Gastrocnemius medialis (tissue), 4 donors: ENCODE results near the gene GARS1. TPM values are rescaled to one million over a fixed set of nuclear protein-coding genes. Genes with fewer than 3 reads are reported as not detected.
A peak's percentile ranks its signal among the peaks of the same experiment; 100 is the strongest.

Source experiments
- ATAC-seq, 2 donors: fragments of 150-250 bp; one replicate each; pipeline ENCODE4 v1.9.1; 2016
- DNase-seq, 2 donors: peaks; one replicate each; pipeline ENCODE4 v3.0.0-alpha.2; 2019
- H3K27ac ChIP-seq, 4 donors: fragments of 200-600 bp; sonication (generic); 1 replicate in 1 of 4; 2 replicates in 3 of 4; pipeline ENCODE4 v1.5.1; 2016 to 2018; ENCODE audit warnings: mild to moderate bottlenecking in 2 of 4, moderate library complexity in 1 of 4
- H3K27me3 ChIP-seq, 3 donors: fragments of 200-600 bp; sonication (generic) in 2 of 3; 1 replicate in 1 of 3; 2 replicates in 2 of 3; pipeline versions ENCODE4 v1.5.1 to v1.6.0; 2016 to 2019; ENCODE audit warnings: mild to moderate bottlenecking in 1 of 3, moderate library complexity in 1 of 3
- H3K36me3 ChIP-seq, 2 donors: fragments of 200-600 bp; sonication (generic) in 1 of 2; one replicate each; pipeline ENCODE4 v1.5.1; 2017 to 2018
- H3K4me1 ChIP-seq, 2 donors: fragments of 200-600 bp; sonication (generic) in 1 of 2; one replicate each; pipeline ENCODE4 v1.5.1; 2016 to 2017; ENCODE audit warnings: mild to moderate bottlenecking in 2 of 2
- H3K4me3 ChIP-seq, 4 donors: fragments of 200-600 bp; sonication (generic) in 3 of 4; 1 replicate in 1 of 4; 2 replicates in 3 of 4; pipeline ENCODE4 v1.5.1; 2016 to 2019; ENCODE audit warnings: mild to moderate bottlenecking in 2 of 4
- H3K9me3 ChIP-seq, 3 donors: fragments of 200-600 bp; sonication (generic) in 2 of 3; 1 replicate in 1 of 3; 2 replicates in 2 of 3; pipeline ENCODE4 v1.5.1; 2016 to 2019
- CTCF ChIP-seq, 5 experiments: fragments of 450-650 bp in 3 of 5; fragments of 200-600 bp in 2 of 5; sonication (generic) in 2 of 5; IDR thresholded peaks in 4 of 5; conservative IDR thresholded peaks in 1 of 5; 1 replicate in 4 of 5; 2 replicates in 1 of 5; pipeline ENCODE4 v1.5.1; 2016 to 2019; ENCODE audit warnings: antibody characterized with exemption in 5 of 5, mild to moderate bottlenecking in 3 of 5, moderate library complexity in 3 of 5
- POLR2A ChIP-seq, 2 donors: fragments of 450-650 bp; IDR thresholded peaks; one replicate each; pipeline ENCODE4 v1.6.1; 2017; ENCODE audit warnings: antibody characterized with exemption in 2 of 2, mild to moderate bottlenecking in 2 of 2, moderate library complexity in 2 of 2
- in situ Hi-C, 4 donors: fragments of 200-750 bp; cut with MboI; loops; one replicate each; pipeline versions ENCODE4 v1.15.0 to v1.8.0; 2017; ENCODE audit warnings: low sequenced_read_pairs in 4 of 4
- intact Hi-C: fragments of 100-400 bp; cut with DNase I; formaldehyde crosslinking; loops from one replicate; pipeline ENCODE4 v1.15.1; 2023; ENCODE audit warnings: low total_unique reads
- total RNA-seq, 4 donors: library from RNA; depleted of rRNA; stranded (reverse); fragments of >200 nt; gene quantifications; one replicate each; pipeline versions ENCODE4 v1.1.0 to v1.2.3, GENCODE V29; 2016

Gene GARS1
- total RNA-seq, 4 donors from 2014 or later = 52.1 to 67.7 (median 60.1) TPM

GRCh38 chr7:30618961-30619360, 24.3 kb downstream of the GARS1 start:
- no peak overlapping the region for H3K27ac ChIP-seq
- no peak for ATAC-seq
- H3K36me3 ChIP-seq = peaks cover 0 to 72% of the 10 kb centered on the region in 2 donors
- no peaks in the 10 kb centered on the region for H3K4me1 ChIP-seq
- intact Hi-C loops (no loop called here), in situ Hi-C loops (no loop called here)
- TF ChIP-seq CTCF (IDR thresholded peaks at IDR 0.05 in 4 of 5, conservative IDR thresholded peaks at IDR 0.05 in 1 of 5) (no peak), POLR2A (IDR thresholded peaks at IDR 0.05) (no peak)
- no peak overlapping the region for H3K4me3 ChIP-seq
- no peak for DNase-seq
- H3K9me3 ChIP-seq = no peaks in the 10 kb centered on the region
- no peaks in the 10 kb centered on the region for H3K27me3 ChIP-seq

- peaks cover 0 to 88% of the 10 kb centered on the region in 2 donors for H3K36me3 ChIP-seq
- H3K4me1 ChIP-seq = no peaks in the 10 kb centered on the region
- ATAC-seq (no peak), DNase-seq (no peak)
- in situ Hi-C loops (no loop called here), intact Hi-C loops (loop anchor here (5.0 kb wide), 1 partner anchor 117 kb away; no protein-coding TSS in a partner anchor)
- H3K27me3 ChIP-seq = no peaks in the 10 kb centered on the region
- TF ChIP-seq CTCF (IDR thresholded peaks at IDR 0.05 in 4 of 5, conservative IDR thresholded peaks at IDR 0.05 in 1 of 5) (no peak), POLR2A (IDR thresholded peaks at IDR 0.05) (no peak)
- H3K9me3 ChIP-seq = no peaks in the 10 kb centered on the region
- no peak overlapping the region for H3K4me3 ChIP-seq
- H3K27ac ChIP-seq = no peak overlapping the region
Observed at GRCh38 chr7:30625283-30625682, 30.6 kb downstream of the GARS1 start.

GRCh38 chr7:30627026-30627425, 32.3 kb downstream of the GARS1 start:
- no peaks in the 10 kb centered on the region for H3K27me3 ChIP-seq
- no peak overlapping the region for H3K27ac ChIP-seq
- H3K4me3 ChIP-seq = no peak overlapping the region
- in situ Hi-C loops (no loop called here), intact Hi-C loops (loop anchor here (5.0 kb wide), 1 partner anchor 115 kb away; no protein-coding TSS in a partner anchor)
- DNase-seq (no peak), ATAC-seq (no peak)
- H3K9me3 ChIP-seq = no peaks in the 10 kb centered on the region
- H3K4me1 ChIP-seq = no peaks in the 10 kb centered on the region
- TF ChIP-seq POLR2A (IDR thresholded peaks at IDR 0.05) (no peak), CTCF (IDR thresholded peaks at IDR 0.05 in 4 of 5, conservative IDR thresholded peaks at IDR 0.05 in 1 of 5) (no peak)
- H3K36me3 ChIP-seq = peaks cover 0 to 87% of the 10 kb centered on the region in 2 donors

- H3K36me3 ChIP-seq = peaks cover 0 to 96% of the 10 kb centered on the region in 2 donors
- in situ Hi-C loops = no loop called here
- intact Hi-C loops = no loop called here
- TF ChIP-seq CTCF (IDR thresholded peaks at IDR 0.05 in 4 of 5, conservative IDR thresholded peaks at IDR 0.05 in 1 of 5) (no peak), POLR2A (IDR thresholded peaks at IDR 0.05) (no peak)
- H3K27me3 ChIP-seq = no peaks in the 10 kb centered on the region
- no peaks in the 10 kb centered on the region for H3K9me3 ChIP-seq
- no peak for ATAC-seq
- no peak overlapping the region for H3K27ac ChIP-seq
- no peaks in the 10 kb centered on the region for H3K4me1 ChIP-seq
- no peak for DNase-seq
- H3K4me3 ChIP-seq = no peak overlapping the region
Observed at GRCh38 chr7:30630986-30631385, 36.3 kb downstream of the GARS1 start.

- TF ChIP-seq POLR2A (IDR thresholded peaks at IDR 0.05) (no peak), CTCF (IDR thresholded peaks at IDR 0.05 in 4 of 5, conservative IDR thresholded peaks at IDR 0.05 in 1 of 5) (no peak)
- no peaks in the 10 kb centered on the region for H3K4me1 ChIP-seq
- ATAC-seq = peak in 1 of 2 donors; percentile 49
- H3K4me3 ChIP-seq = no peak overlapping the region
- DNase-seq = no peak
- H3K27me3 ChIP-seq = no peaks in the 10 kb centered on the region
- peak overlapping the region in 3 of 4 donors; percentile 3 to 48 (median 23) for H3K27ac ChIP-seq
- intact Hi-C loops (no loop called here), in situ Hi-C loops (no loop called here)
- H3K36me3 ChIP-seq = peaks cover 0 to 75% of the 10 kb centered on the region in 2 donors
- no peaks in the 10 kb centered on the region for H3K9me3 ChIP-seq
Observed at GRCh38 chr7:30633223-30633622, 38.5 kb downstream of the GARS1 start.
